NCI-H2171 (cell line): ENCODE measurements around the gene CFAP65.
A peak's percentile ranks its signal among the peaks of the same experiment; 100 is the strongest.

ENCODE experiments used
- DNase-seq: peaks from one replicate; lab custom pipeline; 2025; lab: John Stamatoyannopoulos, UW

Gene CFAP65

GRCh38 chr2:219059725-219060682, 18.7 kb upstream of the CFAP65 start:
- no peak for DNase-seq

- no peak for DNase-seq
These were observed 18.0 kb upstream of the CFAP65 start for GRCh38 chr2:219059375-219059724.

- no peak for DNase-seq
These were observed 17.4 kb upstream of the CFAP65 start for GRCh38 chr2:219058541-219059374.

- DNase-seq, result peak; percentile 52
These were observed 16.6 kb upstream of the CFAP65 start for GRCh38 chr2:219057709-219058540.

- no peak for DNase-seq
These were observed 15.8 kb upstream of the CFAP65 start for GRCh38 chr2:219056896-219057708.

GRCh38 chr2:219056176-219056895, 15.0 kb upstream of the CFAP65 start:
- no peak for DNase-seq

GRCh38 chr2:219054956-219055903, 13.9 kb upstream of the CFAP65 start:
- DNase-seq, result no peak

GRCh38 chr2:219049282-219049681, 8.0 kb upstream of the CFAP65 start:
- no peak for DNase-seq

- no peak for DNase-seq
These were observed 4.7 kb upstream of the CFAP65 start for GRCh38 chr2:219045937-219046550.

GRCh38 chr2:219042750-219043149, 1.4 kb upstream of the CFAP65 start:
- DNase-seq, result no peak

- no peak for DNase-seq
These were observed 841 bp upstream of the CFAP65 start for GRCh38 chr2:219042157-219042556.

- no peak for DNase-seq
These were observed 2.7 kb downstream of the CFAP65 start for GRCh38 chr2:219038600-219038999.

GRCh38 chr2:219037783-219038499, 3.4 kb downstream of the CFAP65 start:
- no peak for DNase-seq

GRCh38 chr2:219035942-219036341, 5.4 kb downstream of the CFAP65 start:
- DNase-seq, result no peak

- no peak for DNase-seq
These were observed 6.5 kb downstream of the CFAP65 start for GRCh38 chr2:219034823-219035222.

- DNase-seq, result no peak
These were observed 9.1 kb downstream of the CFAP65 start for GRCh38 chr2:219032051-219032745.

GRCh38 chr2:219031005-219031738, 10.1 kb downstream of the CFAP65 start:
- no peak for DNase-seq
